GM12891 (cell line): Measurements from ENCODE around the gene GPR22.

Experiments
- POLR2A ChIP-seq: IDR thresholded peaks from 2 replicates; pipeline ENCODE4 v1.6.1; 2011; ENCODE audit warnings: low read depth, low read length, control low read depth
- POLR2AphosphoS5 ChIP-seq: IDR thresholded peaks from 2 replicates; pipeline ENCODE4 v1.6.1; 2011; ENCODE audit warnings: low read depth, low read length, control low read depth
- TAF1 ChIP-seq: IDR thresholded peaks from 2 replicates; pipeline ENCODE4 v1.6.1; 2011; ENCODE audit warnings: low read depth, low read length, control low read depth

DNA sequence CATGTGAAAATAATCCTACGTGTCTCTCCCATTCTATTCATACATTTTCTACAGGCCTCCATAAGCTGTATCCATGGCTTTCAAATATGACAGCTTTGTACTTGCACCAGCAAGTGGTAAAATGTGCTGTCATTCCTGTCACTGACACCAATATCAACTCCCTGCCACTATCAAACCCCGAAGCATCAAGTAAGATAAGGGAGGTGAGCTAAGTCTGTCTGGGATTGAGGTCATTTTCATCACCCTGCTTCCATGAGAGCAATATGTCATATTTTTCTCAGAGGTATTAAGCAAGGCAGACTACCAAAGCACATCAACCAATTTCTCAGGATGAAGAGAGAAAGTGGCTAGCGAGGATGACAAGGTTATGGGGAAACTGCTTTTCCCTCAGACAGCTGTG is 11.1 kb downstream of the GPR22 start:
- TF ChIP-seq POLR2A = no peak
- TF ChIP-seq TAF1 = no peak
- no peak for TF ChIP-seq POLR2AphosphoS5
